ENCODE data around the gene CDKL4.
"Not testable (repeated sequence)": the region's sequence is repeated elsewhere in the genome, so short reads cannot be mapped to it uniquely, and the experiment has no call there.

CDKL4 gene

DNA sequence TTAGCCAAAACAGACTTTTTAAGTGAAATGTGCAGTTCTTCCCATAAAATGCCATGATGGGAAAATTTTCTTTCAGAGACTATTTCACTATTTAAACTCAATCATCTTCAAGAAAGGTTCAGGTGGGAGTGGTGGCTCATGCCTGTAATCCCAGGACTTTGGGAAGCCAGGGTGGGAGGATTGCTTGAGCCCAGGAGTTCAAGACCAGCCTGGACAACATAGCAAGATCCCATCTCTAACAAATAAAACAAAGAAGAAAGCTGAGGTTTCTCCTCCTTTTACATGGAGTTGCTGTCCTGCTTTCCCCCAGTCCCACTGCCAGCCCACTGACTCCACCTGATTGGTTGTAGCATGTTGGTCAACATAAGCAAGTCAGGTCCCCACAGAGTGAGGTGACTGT, 97.1 kb downstream of the CDKL4 start:
- Histone ChIP-seq H3K9ac (no peak overlapping the region), H3K9me3 (no peaks in the 10 kb centered on the region), H3K27ac (no peak overlapping the region), H3K4me3 (no peak overlapping the region), H3K27me3 (no peaks in the 10 kb centered on the region), H3K4me2 (no peak overlapping the region), H3K4me1 (no peaks in the 10 kb centered on the region), H4K20me1 (no peaks in the 10 kb centered on the region), H3K36me3 (no peaks in the 10 kb centered on the region)
- TF ChIP-seq Cebpa-rat (IDR thresholded peaks at IDR 0.05) = no peak

DNA sequence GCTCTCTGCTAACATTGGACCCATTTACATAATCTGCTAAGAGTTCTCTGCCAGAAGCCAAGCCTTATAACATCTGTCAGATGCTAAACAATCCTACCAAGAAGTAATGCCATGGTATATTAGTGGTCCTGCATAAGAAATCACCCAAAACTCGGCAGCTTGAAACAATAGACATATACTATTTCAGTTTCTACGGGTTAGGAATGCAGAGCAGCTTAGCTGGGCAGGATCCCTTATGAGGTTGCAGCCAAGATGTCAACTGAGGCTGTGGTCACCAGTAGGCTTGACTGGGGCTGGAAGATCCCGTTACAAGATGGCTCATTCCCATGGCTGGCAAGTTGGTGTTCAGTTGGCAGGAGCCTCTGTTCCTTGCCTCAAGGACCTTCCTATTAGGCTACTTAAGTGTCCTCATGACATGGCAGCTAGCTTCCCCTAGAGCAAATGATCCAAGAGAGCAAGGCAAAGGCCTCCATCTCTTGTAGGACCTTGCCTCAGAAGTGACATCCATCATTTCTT, 97.8 kb downstream of the CDKL4 start:
- H3K27ac ChIP-seq = no peak overlapping the region

DNA sequence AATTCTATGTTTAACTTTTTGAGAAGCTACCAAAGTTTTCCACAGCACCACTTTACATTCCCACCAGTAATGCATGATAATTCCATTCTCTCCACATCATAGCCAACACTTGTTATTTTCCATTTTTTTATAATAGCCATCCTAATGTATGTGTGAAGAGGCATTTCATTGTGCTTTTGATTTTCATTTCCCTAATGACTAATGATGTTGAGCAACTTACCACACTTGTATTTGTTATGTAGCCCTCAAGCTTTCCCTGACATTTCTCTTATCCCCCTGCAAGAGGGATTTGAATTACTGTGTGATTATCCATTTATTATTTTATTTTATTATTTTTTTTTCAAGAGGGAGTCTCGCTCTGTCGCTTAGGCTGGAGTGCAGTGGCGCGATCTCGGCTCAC, 99.4 kb downstream of the CDKL4 start:
- Histone ChIP-seq H3K36me3 (no peaks in the 10 kb centered on the region), H3K4me1 (no peaks in the 10 kb centered on the region), H3K9me3 (no peaks in the 10 kb centered on the region), H3K27me3 (no peaks in the 10 kb centered on the region), H4K20me1 (no peaks in the 10 kb centered on the region), H3K27ac (no peak overlapping the region), H3K9ac (no peak overlapping the region), H3K4me3 (no peak overlapping the region), H3K4me2 (no peak overlapping the region)
- TF ChIP-seq Cebpa-rat (IDR thresholded peaks at IDR 0.05) = no peak

More for the DNA sequence above, 97.8 kb downstream of the CDKL4 start:
- no peak overlapping the region for H3K9ac ChIP-seq
- H4K20me1 ChIP-seq = no peaks in the 10 kb centered on the region
- H3K9me3 ChIP-seq = no peaks in the 10 kb centered on the region
- no peaks in the 10 kb centered on the region for H3K4me1 ChIP-seq
- no peak for TF ChIP-seq Cebpa-rat (IDR thresholded peaks at IDR 0.05)
- H3K27me3 ChIP-seq = no peaks in the 10 kb centered on the region
- H3K4me3 ChIP-seq = no peak overlapping the region
- no peaks in the 10 kb centered on the region for H3K36me3 ChIP-seq
- H3K4me2 ChIP-seq = no peak overlapping the region

DNA sequence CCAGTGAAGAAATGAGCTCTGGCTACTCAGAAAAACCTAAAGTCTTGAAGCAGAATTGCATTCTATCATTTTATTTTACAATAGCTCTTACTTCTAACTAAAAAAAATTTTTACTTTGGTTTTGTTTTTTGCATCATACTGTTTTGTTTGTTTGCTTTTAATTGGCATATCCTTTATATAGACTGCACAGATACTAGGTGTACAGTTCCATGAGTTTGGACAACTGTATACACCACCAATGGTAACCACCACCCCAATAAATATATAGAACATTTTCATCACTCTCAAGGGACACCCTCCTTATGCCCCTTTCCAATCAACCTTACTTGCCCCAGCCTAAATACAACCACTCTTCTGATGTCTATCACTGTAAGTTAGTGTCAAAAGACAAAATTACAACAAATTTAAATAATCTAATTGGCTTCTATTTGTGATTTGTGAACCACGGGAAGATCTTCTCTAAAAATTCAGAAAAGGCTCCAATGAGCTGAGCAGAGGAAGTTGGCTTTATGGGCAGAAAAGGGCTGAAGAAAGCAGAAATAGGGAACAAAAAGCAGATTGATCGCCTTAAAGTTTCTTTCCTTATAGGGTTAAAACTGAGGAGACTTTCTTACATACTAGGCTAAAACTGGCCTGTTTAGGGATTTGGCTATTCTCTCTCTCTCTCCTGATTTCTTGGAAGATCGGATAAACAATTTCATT, 100.7 kb downstream of the CDKL4 start:
- no peaks in the 10 kb centered on the region for H3K9me3 ChIP-seq
- H3K4me1 ChIP-seq = no peaks in the 10 kb centered on the region
- no peak overlapping the region for H3K4me3 ChIP-seq
- H3K27me3 ChIP-seq = no peaks in the 10 kb centered on the region
- H3K4me2 ChIP-seq = no peak overlapping the region
- no peak overlapping the region for H3K9ac ChIP-seq
- no peak overlapping the region for H3K27ac ChIP-seq
- H3K36me3 ChIP-seq = no peaks in the 10 kb centered on the region
- no peak for TF ChIP-seq Cebpa-rat (IDR thresholded peaks at IDR 0.05)
- no peaks in the 10 kb centered on the region for H4K20me1 ChIP-seq

DNA sequence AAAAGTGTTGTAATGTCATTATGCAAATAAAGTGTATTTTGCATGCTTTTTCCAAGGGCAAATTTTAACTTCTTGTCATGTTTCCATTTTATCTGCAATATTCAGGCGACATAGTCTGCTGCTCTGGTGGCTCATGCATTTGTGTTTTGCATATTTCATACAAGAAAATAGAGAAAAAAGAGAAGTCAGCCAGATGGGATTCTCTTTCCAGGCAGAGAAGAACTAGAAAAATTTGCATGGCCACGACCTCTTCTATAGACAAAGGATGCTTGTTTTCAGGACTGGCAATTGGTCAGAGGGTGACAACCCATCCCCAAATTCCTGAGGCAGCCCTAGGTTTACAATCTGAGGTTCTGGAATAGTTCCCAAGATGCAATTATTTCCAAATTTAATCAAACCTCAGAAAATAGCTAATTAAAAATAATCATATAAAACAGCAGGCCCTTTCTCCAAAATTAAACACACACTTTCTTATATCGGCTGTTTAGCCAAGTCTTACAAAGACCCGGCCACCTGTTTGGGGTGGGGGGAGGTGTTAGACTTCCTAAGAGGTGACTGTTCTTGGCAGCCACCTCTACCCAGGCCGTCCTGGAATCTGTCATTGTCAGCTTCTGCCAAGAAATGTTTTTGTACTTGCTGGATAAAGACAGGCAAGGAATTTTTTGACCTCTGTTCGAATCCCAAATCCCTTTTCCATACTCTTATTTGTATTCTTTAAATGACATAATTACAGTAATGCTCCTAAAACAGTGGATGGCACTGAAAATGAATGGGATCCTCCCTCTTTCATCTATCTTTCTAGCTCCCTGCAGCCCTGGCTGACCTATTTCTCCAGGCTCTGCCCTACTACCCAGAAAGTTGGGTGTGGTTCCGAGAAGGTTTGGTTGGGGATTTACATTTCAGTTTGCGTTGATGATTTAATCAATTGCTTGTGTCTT, 102.2 kb downstream of the CDKL4 start:
- no peak for TF ChIP-seq Cebpa-rat (IDR thresholded peaks at IDR 0.05)
- Histone ChIP-seq H3K27ac (no peak overlapping the region), H3K4me3 (no peak overlapping the region), H3K4me2 (no peak overlapping the region), H3K9me3 (no peaks in the 10 kb centered on the region), H3K36me3 (no peaks in the 10 kb centered on the region), H4K20me1 (no peaks in the 10 kb centered on the region), H3K27me3 (no peaks in the 10 kb centered on the region), H3K9ac (no peak overlapping the region), H3K4me1 (no peaks in the 10 kb centered on the region)

DNA sequence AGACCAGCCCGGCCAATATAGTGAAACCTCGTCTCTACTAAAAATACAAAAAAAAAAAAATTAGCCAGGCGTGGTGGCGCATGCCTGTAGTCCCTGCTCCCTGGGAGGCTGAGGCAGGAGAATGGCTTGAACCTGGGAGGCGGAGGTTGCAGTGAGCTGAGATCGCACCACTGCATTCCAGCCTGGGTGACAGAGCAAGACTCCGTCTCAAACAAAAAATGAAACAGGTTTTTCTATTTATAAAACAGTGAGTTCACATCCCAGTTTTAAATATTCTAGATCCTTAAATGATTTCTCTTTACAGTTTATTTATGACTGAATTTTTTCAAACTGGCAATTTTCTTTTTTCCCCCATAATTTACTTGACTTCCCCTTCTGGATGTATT, 102.8 kb downstream of the CDKL4 start:
- H3K27ac ChIP-seq, H3K4me3 ChIP-seq, H3K4me1 ChIP-seq, H3K9ac ChIP-seq, H3K9me3 ChIP-seq, H4K20me1 ChIP-seq, H3K36me3 ChIP-seq, H3K4me2 ChIP-seq, H3K27me3 ChIP-seq: not testable (repeated sequence)

DNA sequence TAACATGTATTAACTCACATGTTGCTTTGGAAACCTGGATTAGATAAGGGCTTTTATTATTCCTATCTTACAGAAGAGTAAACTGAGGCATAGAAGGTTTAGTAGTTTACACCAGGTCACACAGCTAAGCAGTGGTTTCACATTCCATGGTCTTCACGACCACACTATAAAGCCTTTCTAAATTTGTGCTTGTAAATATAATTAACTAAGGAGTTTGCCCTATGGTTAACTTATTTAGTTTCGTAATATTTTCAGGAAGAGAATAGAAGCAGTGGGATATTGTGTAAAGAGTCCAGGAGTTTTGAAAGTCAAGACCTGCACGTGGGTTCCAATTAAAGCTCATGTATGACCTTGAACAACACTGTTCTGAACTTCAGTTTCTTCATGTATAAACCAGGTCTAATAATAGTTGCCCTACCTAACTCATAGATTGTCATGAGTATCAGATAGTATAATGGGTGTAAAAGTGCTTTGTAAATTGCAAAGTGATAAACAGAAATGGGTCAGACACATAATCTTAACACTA, 103.4 kb downstream of the CDKL4 start:
- Histone ChIP-seq H3K9me3 (no peaks in the 10 kb centered on the region), H3K27me3 (no peaks in the 10 kb centered on the region), H3K4me1 (peaks cover 7% of the 10 kb centered on the region), H3K36me3 (no peaks in the 10 kb centered on the region), H3K4me3 (no peak overlapping the region), H3K27ac (no peak overlapping the region), H4K20me1 (no peaks in the 10 kb centered on the region), H3K9ac (no peak overlapping the region), H3K4me2 (no peak overlapping the region)
- TF ChIP-seq Cebpa-rat (IDR thresholded peaks at IDR 0.05) = no peak

DNA sequence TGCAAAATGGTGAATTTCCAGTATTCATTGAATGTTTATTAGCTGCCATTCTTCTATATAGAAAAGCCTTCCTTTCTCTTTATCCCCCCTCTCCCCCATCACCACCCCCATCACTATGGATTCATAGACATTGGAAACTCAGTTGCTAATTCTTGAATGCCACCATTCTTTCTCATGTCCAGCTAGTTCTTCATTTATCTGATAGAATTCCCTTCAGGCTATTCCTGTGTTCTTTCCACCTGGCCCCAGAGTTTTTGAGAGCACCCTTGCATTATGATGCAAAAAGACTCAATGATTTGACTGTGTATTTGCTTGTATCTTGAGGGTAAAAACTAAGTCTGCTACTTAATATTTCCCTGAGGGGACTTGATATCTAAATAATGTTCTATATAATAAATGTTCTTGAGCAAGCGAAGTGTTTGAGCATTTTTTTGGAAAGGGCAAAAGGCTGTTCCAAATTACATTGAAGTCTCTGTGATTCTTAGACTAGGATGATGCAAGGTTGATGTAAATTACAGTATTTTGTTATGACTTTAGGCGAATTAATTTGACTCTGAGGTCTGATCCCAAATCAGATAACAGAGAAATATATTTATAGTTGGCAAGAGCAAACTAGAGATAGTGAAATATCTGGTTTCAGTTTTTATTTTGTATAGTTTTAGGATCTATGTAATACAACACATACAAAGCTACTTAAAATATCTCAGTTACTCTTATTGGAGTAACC, 104.1 kb downstream of the CDKL4 start:
- Histone ChIP-seq H3K4me1 (peaks cover 7% of the 10 kb centered on the region), H3K9ac (no peak overlapping the region), H3K9me3 (no peaks in the 10 kb centered on the region), H3K27me3 (no peaks in the 10 kb centered on the region), H3K4me3 (no peak overlapping the region), H4K20me1 (no peaks in the 10 kb centered on the region), H3K4me2 (no peak overlapping the region), H3K27ac (no peak overlapping the region), H3K36me3 (no peaks in the 10 kb centered on the region)
- TF ChIP-seq Cebpa-rat (IDR thresholded peaks at IDR 0.05) = no peak

DNA sequence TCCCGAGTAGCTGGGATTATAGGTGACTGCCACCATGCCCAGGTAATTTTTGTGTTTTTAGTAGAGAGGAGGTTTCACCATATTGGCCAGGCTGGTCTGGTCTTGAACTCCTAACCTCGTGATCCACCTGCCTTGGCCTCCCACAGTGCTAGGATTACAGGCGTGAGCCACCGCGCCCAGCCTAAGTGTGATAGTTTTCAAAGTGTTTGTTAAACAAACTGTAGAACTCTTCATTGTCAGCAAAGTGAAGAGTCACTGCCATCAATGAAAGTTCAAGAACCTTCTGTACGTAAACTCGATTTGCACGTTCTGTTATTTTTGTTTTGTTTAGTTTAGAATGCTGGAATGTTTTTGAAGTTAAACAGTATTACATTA, 104.9 kb downstream of the CDKL4 start:
- H3K36me3 ChIP-seq = no peaks in the 10 kb centered on the region
- no peaks in the 10 kb centered on the region for H3K27me3 ChIP-seq
- H3K4me2 ChIP-seq = no peak overlapping the region
- H4K20me1 ChIP-seq = no peaks in the 10 kb centered on the region
- no peaks in the 10 kb centered on the region for H3K9me3 ChIP-seq
- peaks cover 7% of the 10 kb centered on the region for H3K4me1 ChIP-seq
- no peak overlapping the region for H3K9ac ChIP-seq
- H3K4me3 ChIP-seq = no peak overlapping the region
- H3K27ac ChIP-seq = no peak overlapping the region
- no peak for TF ChIP-seq Cebpa-rat (IDR thresholded peaks at IDR 0.05)

DNA sequence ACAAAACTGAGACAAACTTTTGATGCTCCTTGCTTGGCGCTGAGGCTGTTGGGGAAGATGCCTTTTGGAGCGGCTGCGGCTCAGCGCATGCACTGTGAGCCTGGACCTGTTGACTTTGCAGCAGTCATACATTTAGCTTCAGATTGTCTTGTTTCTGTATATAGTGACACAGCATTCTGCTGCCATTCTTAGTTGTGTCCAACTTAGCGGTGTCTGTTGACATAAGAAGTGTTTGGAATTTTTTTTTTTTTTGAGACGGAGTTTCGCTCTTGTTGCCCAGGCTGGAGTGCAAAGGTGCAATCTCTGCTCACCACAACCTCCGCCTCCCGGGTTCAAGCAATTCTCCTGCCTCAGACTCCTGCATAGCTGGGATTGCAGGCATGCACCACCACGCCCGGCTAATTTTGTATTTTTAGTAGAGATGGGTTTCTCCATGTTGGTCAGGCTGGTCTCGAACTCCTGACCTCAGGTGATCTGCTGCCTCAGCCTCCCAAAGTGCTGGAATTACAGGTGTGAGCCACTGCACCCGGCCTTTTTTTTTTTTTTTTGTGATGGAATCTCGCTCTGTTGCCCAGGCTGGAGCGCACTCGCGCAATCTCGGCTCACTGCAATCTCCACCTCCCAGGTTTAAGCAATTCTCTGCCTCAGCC, 105.5 kb downstream of the CDKL4 start:
- not testable (repeated sequence) for H3K9me3 ChIP-seq, H3K27me3 ChIP-seq, H3K4me1 ChIP-seq, H3K9ac ChIP-seq, H4K20me1 ChIP-seq, H3K27ac ChIP-seq, H3K36me3 ChIP-seq, H3K4me2 ChIP-seq, H3K4me3 ChIP-seq

All from BLaER1 (cell line).